CD14-positive monocyte (primary cell): ENCODE data around the gene AHCYL1. TPM values are rescaled to one million over a fixed set of nuclear protein-coding genes. Genes with fewer than 3 reads are reported as not detected.
A peak's percentile ranks its signal among the peaks of the same experiment; 100 is the strongest.

Source experiments
- DNase-seq, 3 donors: peaks; one replicate each; pipeline ENCODE4 v3.0.0-alpha.2; 2011 to 2022
- H2AFZ ChIP-seq: 2 replicates; pipeline ENCODE4 v1.6.0; 2012; ENCODE audit warnings: mild to moderate bottlenecking, low read depth, low read length, inconsistent platforms; ENCODE audit not compliant: insufficient read depth, poor library complexity, severe bottlenecking
- H3K27ac ChIP-seq, 2 donors: 1 replicate in 1 of 2; 2 replicates in 1 of 2; pipeline ENCODE4 v1.5.1; 2012 to 2013; ENCODE audit warnings: low read length in 2 of 2, control low read depth in 1 of 2, inconsistent platforms in 1 of 2, low read depth in 1 of 2, mild to moderate bottlenecking in 1 of 2
- H3K27me3 ChIP-seq, 2 donors: one replicate each; pipeline versions ENCODE4 v1.6.0 to v1.6.1; 2011 to 2013; ENCODE audit warnings: low read length in 2 of 2; ENCODE audit not compliant: control insufficient read depth in 2 of 2, insufficient read depth in 2 of 2
- H3K36me3 ChIP-seq, 2 donors: replicated peaks in 1 of 2; 1 replicate in 1 of 2; 2 replicates in 1 of 2; pipeline versions ENCODE4 v1.5.1 to v1.6.1; 2012 to 2013; ENCODE audit warnings: low read length in 2 of 2, control low read depth in 1 of 2, inconsistent platforms in 1 of 2, mild to moderate bottlenecking in 1 of 2; ENCODE audit not compliant: insufficient read depth in 2 of 2, control insufficient read depth in 1 of 2
- H3K4me1 ChIP-seq, 2 donors: 1 replicate in 1 of 2; 2 replicates in 1 of 2; pipeline versions ENCODE4 v1.5.1 to v1.6.1; 2012 to 2013; ENCODE audit warnings: low read length in 2 of 2, control low read depth in 1 of 2, inconsistent platforms in 1 of 2, mild to moderate bottlenecking in 1 of 2, moderate library complexity in 1 of 2; ENCODE audit not compliant: insufficient read depth in 2 of 2, control insufficient read depth in 1 of 2
- H3K4me2 ChIP-seq: replicated peaks from 2 replicates; pipeline ENCODE3; 2012; ENCODE audit warnings: low read length, moderate library complexity, mild to moderate bottlenecking; ENCODE audit not compliant: poor library complexity, severe bottlenecking; ENCODE audit errors: extremely low read depth
- H3K4me3 ChIP-seq, 3 experiments: fragments of 200-600 bp in 1 of 3; sonication (generic) in 1 of 3; replicated peaks in 1 of 3; 1 replicate in 2 of 3; 2 replicates in 1 of 3; pipeline ENCODE4 v1.5.1; 2011 to 2013; ENCODE audit warnings: low read length in 3 of 3, mild to moderate bottlenecking in 3 of 3, control low read depth in 2 of 3, low read depth in 2 of 3, inconsistent platforms in 1 of 3, moderate library complexity in 1 of 3
- H3K79me2 ChIP-seq: 2 replicates; pipeline ENCODE4 v1.6.0; 2012; ENCODE audit warnings: mild to moderate bottlenecking, control low read depth, inconsistent platforms, low read length, moderate library complexity; ENCODE audit not compliant: insufficient read depth
- H3K9ac ChIP-seq: 2 replicates; pipeline ENCODE4 v1.6.0; 2017; ENCODE audit warnings: low read length, mild to moderate bottlenecking; ENCODE audit not compliant: insufficient read depth, poor library complexity, severe bottlenecking
- H3K9me3 ChIP-seq, 2 donors: replicated peaks in 1 of 2; 1 replicate in 1 of 2; 2 replicates in 1 of 2; pipeline versions ENCODE4 v1.5.1 to v1.6.1; 2012 to 2013; ENCODE audit warnings: low read length in 2 of 2, control low read depth in 1 of 2; ENCODE audit not compliant: control insufficient read depth in 1 of 2, insufficient read depth in 1 of 2
- H4K20me1 ChIP-seq: 2 replicates; pipeline ENCODE4 v1.6.0; 2012; ENCODE audit warnings: mild to moderate bottlenecking, low read length, control low read depth, moderate library complexity; ENCODE audit not compliant: insufficient read depth
- H3K27ac Mint-ChIP-seq, 7 donors: one replicate each; pipeline ENCODE4 v1.8.0; 2020; ENCODE audit warnings: mild to moderate bottlenecking in 7 of 7, mixed read lengths in 7 of 7, moderate library complexity in 6 of 7, inconsistent platforms in 2 of 7
- H3K27me3 Mint-ChIP-seq, 3 donors: one replicate each; pipeline ENCODE4 v1.8.0; 2021 to 2022; ENCODE audit warnings: low read depth in 3 of 3, mild to moderate bottlenecking in 3 of 3, mixed read lengths in 3 of 3, moderate library complexity in 3 of 3, inconsistent platforms in 1 of 3
- H3K36me3 Mint-ChIP-seq, 2 donors: one replicate each; pipeline ENCODE4 v1.8.0; 2020; ENCODE audit warnings: mixed read lengths in 2 of 2, inconsistent platforms in 1 of 2, mild to moderate bottlenecking in 1 of 2
- H3K4me1 Mint-ChIP-seq: one replicate; pipeline ENCODE4 v1.8.0; 2020; ENCODE audit warnings: mild to moderate bottlenecking, mixed read lengths
- H3K4me3 Mint-ChIP-seq, 2 donors: one replicate each; pipeline ENCODE4 v1.8.0; 2020; ENCODE audit warnings: mild to moderate bottlenecking in 2 of 2, mixed read lengths in 2 of 2, moderate library complexity in 1 of 2
- H3K9me3 Mint-ChIP-seq, 7 donors: one replicate each; pipeline ENCODE4 v1.8.0; 2020 to 2022; ENCODE audit warnings: mixed read lengths in 7 of 7, mild to moderate bottlenecking in 6 of 7, moderate library complexity in 6 of 7, inconsistent platforms in 2 of 7
- WGBS: methylation state at CpG from one replicate; pipeline ENCODE4 v1.1.5; 2013; ENCODE audit warnings: missing lambda C conversion rate; ENCODE audit not compliant: insufficient coverage; 5-methylcytosine and 5-hydroxymethylcytosine counted together
- intact Hi-C, 2 donors: fragments of 100-400 bp; cut with micrococcal nuclease; formaldehyde crosslinking; loops; one replicate each; pipeline versions ENCODE4 v1.15.0 to v1.15.1; 2023
- polyA plus RNA-seq, 3 donors: library from polyadenylated mRNA; depleted of rRNA in 1 of 3; unstranded in 2 of 3; stranded (reverse) in 1 of 3; fragments of 300-500 nt in 2 of 3; fragments of >200 nt in 1 of 3; fragmentation: Illumina TruSeq in 2 of 3; gene quantifications; 1 replicate in 2 of 3; 2 replicates in 1 of 3; pipeline ENCODE4 v1.2.3, GENCODE V29; 2012 to 2021
- TF ChIP-seq, protein P1 (sequence below): fragments of 200-600 bp; IDR thresholded peaks from one replicate; pipeline ENCODE4 v1.8.0; 2022; ENCODE audit warnings: antibody characterized with exemption, mild to moderate bottlenecking

AHCYL1 gene
- polyA plus RNA-seq, 3 donors, result 39.1 to 63.9 (median 48.8) TPM

DNA sequence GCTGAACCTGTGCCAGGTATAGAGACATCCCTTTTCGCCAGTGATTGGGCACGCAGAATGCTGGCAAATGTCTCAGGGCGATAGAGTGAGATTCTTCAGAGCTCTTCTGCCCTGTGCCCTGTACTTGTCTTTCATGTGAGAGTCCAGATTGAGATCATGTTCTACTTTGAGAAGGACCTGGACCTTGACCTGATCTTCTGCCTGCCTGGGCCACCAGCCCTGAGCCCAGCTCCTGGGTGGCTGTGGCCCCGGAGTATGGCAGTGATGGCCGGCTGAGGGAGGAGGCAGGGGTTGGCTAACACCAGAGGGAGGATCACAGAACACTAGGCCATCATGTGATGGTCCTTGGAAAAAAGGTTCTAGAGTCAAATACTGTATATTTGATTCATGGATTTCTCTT lies 63.7 kb downstream of the AHCYL1 start:
- Histone ChIP-seq H3K4me3 (no peak overlapping the region), H3K27me3 (no peaks in the 10 kb centered on the region), H3K9ac (no peak overlapping the region), H3K9me3 (no peaks in the 10 kb centered on the region), H3K79me2 (no peaks in the 10 kb centered on the region), H3K36me3 (peaks cover 99 to 100% of the 10 kb centered on the region in 2 donors), H3K4me2 (no peak overlapping the region), H3K4me1 (no peaks in the 10 kb centered on the region), H2AFZ (no peak overlapping the region), H4K20me1 (no peaks in the 10 kb centered on the region), H3K27ac (no peak overlapping the region)
- Mint-ChIP-seq H3K4me3 (no peak overlapping the region), H3K4me1 (no peaks in the 10 kb centered on the region), H3K9me3 (no peaks in the 10 kb centered on the region), H3K27ac (peak overlapping the region in 1 of 7 donors; percentile 72), H3K27me3 (no peaks in the 10 kb centered on the region), H3K36me3 (peaks cover 94 to 98% of the 10 kb centered on the region in 2 donors)
- no peak for DNase-seq
- intact Hi-C loops, result no loop called here
- 98% methylated on average over 5 of the region's 5 CpGs for WGBS
- TF ChIP-seq, protein P1, sequence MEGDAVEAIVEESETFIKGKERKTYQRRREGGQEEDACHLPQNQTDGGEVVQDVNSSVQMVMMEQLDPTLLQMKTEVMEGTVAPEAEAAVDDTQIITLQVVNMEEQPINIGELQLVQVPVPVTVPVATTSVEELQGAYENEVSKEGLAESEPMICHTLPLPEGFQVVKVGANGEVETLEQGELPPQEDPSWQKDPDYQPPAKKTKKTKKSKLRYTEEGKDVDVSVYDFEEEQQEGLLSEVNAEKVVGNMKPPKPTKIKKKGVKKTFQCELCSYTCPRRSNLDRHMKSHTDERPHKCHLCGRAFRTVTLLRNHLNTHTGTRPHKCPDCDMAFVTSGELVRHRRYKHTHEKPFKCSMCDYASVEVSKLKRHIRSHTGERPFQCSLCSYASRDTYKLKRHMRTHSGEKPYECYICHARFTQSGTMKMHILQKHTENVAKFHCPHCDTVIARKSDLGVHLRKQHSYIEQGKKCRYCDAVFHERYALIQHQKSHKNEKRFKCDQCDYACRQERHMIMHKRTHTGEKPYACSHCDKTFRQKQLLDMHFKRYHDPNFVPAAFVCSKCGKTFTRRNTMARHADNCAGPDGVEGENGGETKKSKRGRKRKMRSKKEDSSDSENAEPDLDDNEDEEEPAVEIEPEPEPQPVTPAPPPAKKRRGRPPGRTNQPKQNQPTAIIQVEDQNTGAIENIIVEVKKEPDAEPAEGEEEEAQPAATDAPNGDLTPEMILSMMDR, result no peak

DNA sequence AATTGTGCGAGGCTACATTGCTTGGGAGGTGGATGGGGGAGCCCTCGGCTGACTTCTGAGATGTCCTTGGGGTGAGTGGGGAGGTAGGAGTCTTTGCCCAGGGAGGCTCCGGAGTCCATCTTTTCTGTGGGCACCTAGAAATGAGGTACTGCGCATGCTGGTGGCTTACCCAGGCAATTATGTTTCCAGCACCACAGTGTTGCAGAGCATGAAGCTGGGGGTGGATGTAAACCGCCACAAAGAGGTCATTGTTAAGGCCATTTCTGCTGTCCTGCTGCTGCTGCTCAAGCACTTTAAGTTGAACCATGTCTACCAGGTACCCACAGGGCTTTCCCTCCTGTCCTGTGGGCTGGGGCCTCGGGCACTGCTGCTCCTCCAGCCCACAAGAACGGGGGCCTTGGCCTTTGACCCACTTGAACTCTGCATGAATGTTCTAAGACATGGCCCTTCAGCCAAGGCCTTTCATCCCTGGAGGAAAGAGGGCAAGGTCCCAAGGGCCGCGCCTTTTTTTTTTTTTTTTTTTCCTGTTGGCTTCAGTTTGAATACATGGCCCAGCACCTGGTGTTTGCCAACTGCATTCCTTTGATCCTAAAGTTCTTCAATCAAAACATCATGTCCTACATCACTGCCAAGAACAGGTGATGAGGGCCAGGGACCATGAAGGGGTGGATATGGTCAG lies 64.5 kb downstream of the AHCYL1 start:
- 98% methylated on average over 5 of the region's 9 CpGs for WGBS
- H3K27me3 Mint-ChIP-seq, result no peaks in the 10 kb centered on the region
- intact Hi-C loops, result no loop called here
- Histone ChIP-seq H3K36me3 (peaks cover 99 to 100% of the 10 kb centered on the region in 2 donors), H3K27ac (no peak overlapping the region), H3K4me2 (no peak overlapping the region), H3K9ac (no peak overlapping the region), H3K9me3 (no peaks in the 10 kb centered on the region), H3K4me1 (no peaks in the 10 kb centered on the region), H4K20me1 (peaks cover 7% of the 10 kb centered on the region), H3K27me3 (no peaks in the 10 kb centered on the region), H3K4me3 (no peak overlapping the region), H2AFZ (no peak overlapping the region), H3K79me2 (no peaks in the 10 kb centered on the region)
- TF ChIP-seq, protein P1, result no peak
- no peak overlapping the region for H3K27ac Mint-ChIP-seq
- DNase-seq, result no peak
- H3K9me3 Mint-ChIP-seq, result no peaks in the 10 kb centered on the region
- H3K4me3 Mint-ChIP-seq, result no peak overlapping the region
- H3K4me1 Mint-ChIP-seq, result no peaks in the 10 kb centered on the region
- peaks cover 94 to 98% of the 10 kb centered on the region in 2 donors for H3K36me3 Mint-ChIP-seq
